22Rv1 (cell line): ENCODE results near the gene GJA9.
"Not testable (repeated sequence)": the region's sequence is repeated elsewhere in the genome, so short reads cannot be mapped to it uniquely, and the experiment has no call there.

ENCODE experiments used
- H3K27ac ChIP-seq: fragments of 450-650 bp; 2 replicates; pipeline ENCODE4 v1.5.1; 2017
- CTCF ChIP-seq: fragments of 450-650 bp; IDR thresholded peaks from 2 replicates; pipeline ENCODE4 v1.5.1; 2017; ENCODE audit warnings: mild to moderate bottlenecking
- ZFX ChIP-seq: fragments of 450-650 bp; IDR thresholded peaks from 2 replicates; pipeline ENCODE4 v1.6.1; 2017; ENCODE audit warnings: antibody characterized with exemption, borderline replicate concordance

Gene GJA9

GRCh38 chr1:38917772-38918171 is 36.4 kb upstream of the GJA9 start:
- TF ChIP-seq ZFX (no peak), CTCF (no peak)
- H3K27ac ChIP-seq, result no peak overlapping the region

- H3K27ac ChIP-seq, result no peak overlapping the region
- TF ChIP-seq ZFX (no peak), CTCF (no peak)
Measured at GRCh38 chr1:38917337-38917736, 36.0 kb upstream of the GJA9 start.

GRCh38 chr1:38915352-38915948 is 34.1 kb upstream of the GJA9 start:
- TF ChIP-seq CTCF, result no peak
- TF ChIP-seq ZFX, result no peak
- no peak overlapping the region for H3K27ac ChIP-seq

- H3K27ac ChIP-seq, result not testable (repeated sequence)
Measured at GRCh38 chr1:38914908-38915307, 33.5 kb upstream of the GJA9 start.

- TF ChIP-seq ZFX (no peak), CTCF (no peak)
- H3K27ac ChIP-seq, result no peak overlapping the region
Measured at GRCh38 chr1:38908821-38909220, 27.4 kb upstream of the GJA9 start.

GRCh38 chr1:38905985-38906384 is 24.6 kb upstream of the GJA9 start:
- TF ChIP-seq ZFX, result no peak
- no peak for TF ChIP-seq CTCF

GRCh38 chr1:38899560-38899959 is 18.2 kb upstream of the GJA9 start:
- TF ChIP-seq CTCF (no peak), ZFX (no peak)
- no peak overlapping the region for H3K27ac ChIP-seq

More at GRCh38 chr1:38905985-38906384, 24.6 kb upstream of the GJA9 start:
- H3K27ac ChIP-seq, result no peak overlapping the region

GRCh38 chr1:38898653-38899230 is 17.4 kb upstream of the GJA9 start:
- H3K27ac ChIP-seq, result no peak overlapping the region
- TF ChIP-seq CTCF, result no peak
